ENCODE results near the gene ECHDC3. TPM values are rescaled to one million over a fixed set of nuclear protein-coding genes. Genes with fewer than 3 reads are reported as not detected.

The ECHDC3 gene
- total and polyA plus RNA-seq, 2 of the 8 experiments (the other 6 are each of a cell fraction or from before 2014, with no cell fraction given): 15.6 to 19.9 TPM

- WGBS, 2 experiments (ENCODE audit: extremely low coverage in 1 of 2, insufficient coverage in 1 of 2, insufficient read length in 1 of 2, insufficient replicate concordance in 2 of 2, low coverage in 1 of 2, low lambda C conversion rate in 2 of 2, missing lambda C conversion rate in 1 of 2): 65% methylated on average over 5 of the region's 5 CpGs; no CpG with 5 or more reads in 1 of the 2 experiments
- Histone ChIP-seq H3K27me3 (replicated peaks in 1 of 4; ENCODE audit: control insufficient read depth in 3 of 4, extremely low read depth in 1 of 4, insufficient read depth in 3 of 4, low read length in 3 of 4) (no peaks in the 10 kb centered on the region), H4K5ac (ENCODE audit: insufficient read length, low read depth, low read length) (no peak overlapping the region), H3K4me2 (ENCODE audit: insufficient read depth in 1 of 2, low read depth in 2 of 2, low read length in 2 of 2) (no peak overlapping the region), H2BK12ac (ENCODE audit: low read depth, low read length) (no peak overlapping the region), H3K4ac (replicated peaks; ENCODE audit: insufficient read length, low read depth, low read length) (no peak overlapping the region), H4K20me1 (replicated peaks in 1 of 2; ENCODE audit: control insufficient read depth in 1 of 2, insufficient read depth in 2 of 2, low read length in 2 of 2) (no peaks in the 10 kb centered on the region), H3K79me2 (ENCODE audit: control insufficient read depth in 1 of 2, insufficient read depth in 2 of 2, low read length in 2 of 2) (no peaks in the 10 kb centered on the region), H3K27ac (ENCODE audit: low read depth, low read length) (no peak overlapping the region), H4K8ac (ENCODE audit: extremely low read depth, insufficient read depth, low read length) (no peak overlapping the region), H3K79me1 (ENCODE audit: low read depth, low read length) (no peaks in the 10 kb centered on the region; the same call in 1 of the 2 replicates), H3K56ac (replicated peaks; ENCODE audit: insufficient read length, low read depth, low read length) (no peak overlapping the region), H3K4me3 (ENCODE audit: extremely low read depth in 1 of 4, insufficient read depth in 2 of 4, low read depth in 3 of 4, low read length in 4 of 4) (no peak overlapping the region), H2BK20ac (ENCODE audit: low read length) (no peak overlapping the region), H3K36me3 (ENCODE audit: control insufficient read depth in 2 of 4, insufficient read depth in 4 of 4, low read length in 3 of 4) (peaks cover 0 to 6% (median 0%) of the 10 kb centered on the region in 4 experiments; a peak in 1 of 8 replicates), H3K4me1 (replicated peaks in 1 of 4; ENCODE audit: control insufficient read depth in 3 of 4, insufficient read depth in 4 of 4, low read length in 3 of 4) (no peaks in the 10 kb centered on the region), H3K14ac (ENCODE audit: insufficient read length) (no peak overlapping the region), H2BK5ac (ENCODE audit: low read depth, low read length) (no peak overlapping the region), H2AK5ac (ENCODE audit: low read depth, low read length) (no peak overlapping the region), H2BK15ac (ENCODE audit: low read length) (no peak overlapping the region), H3K23ac (ENCODE audit: insufficient read length) (no peak overlapping the region), H2AFZ (ENCODE audit: low read length) (no peak overlapping the region), H3K9me3 (ENCODE audit: insufficient read depth in 2 of 2, low read depth in 1 of 2, low read length in 1 of 2) (no peaks in the 10 kb centered on the region), H4K91ac (replicated peaks; ENCODE audit: insufficient read length, low read length) (no peak overlapping the region), H3K23me2 (ENCODE audit: low read depth, low read length) (no peaks in the 10 kb centered on the region), H3K18ac (ENCODE audit: extremely low read depth, low read length) (no peak overlapping the region), H2BK120ac (replicated peaks; ENCODE audit: low read depth, low read length) (no peak overlapping the region), H3K9ac (replicated peaks in 1 of 4; ENCODE audit: extremely low read depth in 1 of 4, low read depth in 3 of 4, low read length in 3 of 4) (no peak overlapping the region)
- FAIRE-seq (no peak), DNase-seq (ENCODE audit: low read depth in 1 of 2, low spot score in 2 of 2) (no peak)
- ChIA-PET CTCF (ENCODE audit: partially characterized antibody) (interaction anchor here (2.5 kb wide), 1 partner anchor 9 kb away, joined by 20 read pairs; no protein-coding TSS in a partner anchor), POLR2A (ENCODE audit: partially characterized antibody) (no interaction called here)
- no peak for TF ChIP-seq NRF1 (IDR thresholded peaks at IDR 0.05; ENCODE audit: low read depth, low read length)
- TF ChIP-seq ZNF274 (IDR thresholded peaks at IDR 0.05; ENCODE audit: borderline replicate concordance, extremely low read depth, low read length): no peak
- no peak for TF ChIP-seq PHF8 (conservative IDR thresholded peaks at IDR 0.05; ENCODE audit: low read depth, low read length)
- no peak for TF ChIP-seq TBP (IDR thresholded peaks at IDR 0.05; ENCODE audit: low read depth, low read length)
- TF ChIP-seq MAX (IDR thresholded peaks at IDR 0.05): no peak
- no peak for TF ChIP-seq CHD1 (IDR thresholded peaks at IDR 0.05; ENCODE audit: low read depth, low read length)
- no peak for TF ChIP-seq YY1 (IDR thresholded peaks at IDR 0.05; ENCODE audit: low read depth, low read length)
- no peak for TF ChIP-seq POLR2AphosphoS5 (IDR thresholded peaks at IDR 0.05; ENCODE audit: low read depth, low read length)
- TF ChIP-seq CBX5 (IDR thresholded peaks at IDR 0.05; ENCODE audit: low read depth, low read length): no peak
- no peak for TF ChIP-seq ASH2L (IDR thresholded peaks at IDR 0.05; ENCODE audit: low read length)
- no peak for TF ChIP-seq SIN3A (conservative IDR thresholded peaks at IDR 0.05 in 1 of 2, IDR thresholded peaks at IDR 0.05 in 1 of 2; ENCODE audit: low read depth in 1 of 2, low read length in 2 of 2)
Observed at GRCh38 chr10:11748866-11749265, 6.7 kb downstream of the ECHDC3 start.

All from H1 (cell line).